Heart left ventricle (tissue), 13 donors: ENCODE results near the gene CHAF1A.

Experiments
- CTCF ChIP-seq, 12 donors: fragments of 200-600 bp; sonication (generic) in 4 of 12; IDR thresholded peaks; one replicate each; pipeline versions ENCODE4 v1.5.0 to v1.8.0; 2018 to 2022; ENCODE audit warnings: antibody characterized with exemption in 12 of 12, mild to moderate bottlenecking in 5 of 12
- POLR2A ChIP-seq, 2 donors: fragments of 450-650 bp; IDR thresholded peaks; one replicate each; pipeline ENCODE4 v1.6.1; 2017; ENCODE audit warnings: antibody characterized with exemption in 2 of 2, mild to moderate bottlenecking in 2 of 2, moderate library complexity in 2 of 2
- donor health status: ischemic (EF 13 %, LVEDD 7.1; RV severe dilation, severe dysfunction).
- donor health status: DM: no; HTN: yes; CAD: no.
- donor health status: DM: no; HTN: no; CAD: no.
- donor health status: ischemic (EF 25% LVEDD 6.9; RV normal size, moderate dysfunction).
- donor health status: ischemic (EF 25% LVEDD 5.7; RV mildly dilated, moderate dysfunction).
- donor health status: ischemic (EF 35%, LVEDD 5.7; RV mildly dilated, moderate dysfunction).
- donor health status: nonischemic (EF 11% LVEDD 7.7; RV severe dilation, severe dysfunction).
- donor health status: DM: yes; HTN: yes; CAD: no.
- donor health status: PGD.
- donor health status: ischemic (EF 29% LVEDD 5.4; RV normal size, mild dysfunction).
- donor health status: nonischemic (EF 23%, LVEDD 6.1; RV moderate dilation, normal function).

- TF ChIP-seq CTCF (IDR thresholded peaks at IDR 0.05) = no peak
- no peak for TF ChIP-seq POLR2A (IDR thresholded peaks at IDR 0.05)
Measured at GRCh38 chr19:4432918-4433506, 30.6 kb downstream of the CHAF1A start.
